IPS-NIHi7 (cell line): ENCODE data around the gene SLC11A2.

Source experiments
- DNase-seq: peaks from one replicate; pipeline ENCODE4 v3.0.0; 2012; ENCODE audit warnings: mixed read lengths; ENCODE audit errors: extremely low spot score

SLC11A2 gene

DNA sequence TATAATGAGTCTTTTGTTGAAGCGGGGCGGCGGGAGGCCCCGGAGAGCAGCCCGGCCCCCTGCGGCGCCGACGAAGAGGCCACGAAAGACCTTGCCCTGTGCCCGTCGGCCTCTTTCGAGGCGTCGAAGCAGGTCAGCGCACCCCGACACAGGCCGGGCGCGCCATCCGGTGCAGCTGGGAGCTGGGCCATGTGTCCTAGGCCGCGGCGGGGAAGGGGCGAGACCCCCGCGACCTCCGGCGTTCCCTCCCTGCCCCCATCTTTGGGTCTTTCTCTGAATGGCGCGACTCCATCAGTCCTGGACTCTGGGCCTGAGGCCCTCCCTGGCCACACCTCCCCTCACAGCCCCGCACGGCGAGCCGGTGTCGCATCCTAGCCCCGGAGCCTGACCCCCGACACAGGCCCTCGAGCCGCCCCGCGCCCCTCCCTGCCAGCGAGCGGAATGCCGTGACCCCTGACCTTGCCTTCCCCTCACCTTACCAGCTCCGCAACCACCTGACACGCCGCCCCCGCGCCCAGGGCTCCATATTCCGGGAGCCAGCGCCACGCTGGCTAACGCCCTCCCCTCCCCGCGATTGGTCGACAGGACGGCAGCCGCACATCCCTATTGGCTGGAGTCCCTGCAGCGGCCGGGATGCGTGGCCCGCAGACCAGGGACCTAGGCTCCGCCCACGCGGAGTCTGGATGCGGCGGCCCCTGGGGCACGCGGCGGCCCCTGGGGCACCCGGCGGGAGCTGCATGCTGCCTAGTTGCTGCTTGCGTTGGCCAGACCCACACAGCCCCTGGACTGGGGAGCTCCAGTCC is at the start of gene SLC11A2:
Gene SLC11A2, minus strand, starts transcription at position 549 of the 803 bp plus-strand sequence. CDS start 15,656 bp downstream, outside the sequence.
- peak; percentile 99 for DNase-seq

DNA sequence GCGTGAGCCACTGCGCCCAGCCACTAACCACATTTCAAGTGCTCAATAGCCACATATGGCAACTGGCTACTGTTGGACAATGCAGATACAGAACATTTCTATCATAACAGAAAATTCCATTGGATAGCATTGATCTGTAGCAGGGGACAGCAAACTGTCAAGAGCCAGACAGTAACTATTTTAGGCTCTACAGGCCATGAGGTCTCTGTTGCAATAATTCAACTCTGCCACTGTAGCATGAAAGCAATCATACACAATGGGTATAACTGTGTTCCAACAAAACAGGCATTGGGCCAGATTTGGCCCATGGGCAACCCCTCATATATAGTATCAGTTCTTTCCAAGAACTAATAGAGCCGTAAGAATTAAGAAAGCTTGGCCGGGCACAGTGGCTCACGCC is 49.2 kb upstream of the SLC11A2 start:
- DNase-seq, result no peak

DNA sequence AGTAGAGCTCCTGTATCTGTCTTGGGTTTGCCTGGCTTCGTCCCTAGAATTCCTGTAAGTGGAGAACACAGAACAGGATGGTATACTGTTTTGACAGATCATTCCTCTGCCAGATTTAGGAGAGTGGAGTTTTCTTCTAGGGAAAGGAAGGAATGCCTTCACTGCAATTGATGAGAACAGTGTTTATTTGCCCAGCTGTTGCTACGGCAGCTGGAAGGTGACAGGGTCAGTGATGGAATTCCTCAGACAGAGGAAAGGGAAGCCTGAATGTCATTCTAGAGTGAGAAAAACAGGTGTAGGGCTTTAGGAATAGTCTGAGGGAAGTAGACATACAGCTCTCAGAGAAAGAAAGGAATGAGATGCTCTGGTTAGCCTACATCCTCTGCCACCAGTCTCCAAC is 45.5 kb upstream of the SLC11A2 start:
- no peak for DNase-seq

DNA sequence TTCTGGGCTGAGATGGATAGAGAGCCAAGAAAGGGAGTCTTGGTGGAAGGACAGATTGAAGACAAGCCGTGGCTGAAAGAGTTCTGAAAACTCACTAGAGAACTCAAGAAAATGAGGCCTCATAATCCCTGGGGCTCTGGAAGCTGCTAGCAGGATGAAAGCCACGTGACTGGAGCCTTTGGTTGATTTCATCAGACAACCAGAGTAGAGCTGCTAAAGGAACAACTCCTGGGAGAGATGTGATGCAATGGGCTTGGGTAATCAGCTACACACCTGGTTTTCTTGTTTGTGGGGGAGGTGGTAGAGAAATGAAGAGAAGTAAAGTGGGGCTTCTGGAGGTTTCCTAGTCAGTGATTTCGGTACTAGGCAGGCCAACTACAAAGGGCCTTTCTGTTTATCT is 43.8 kb upstream of the SLC11A2 start:
- no peak for DNase-seq

DNA sequence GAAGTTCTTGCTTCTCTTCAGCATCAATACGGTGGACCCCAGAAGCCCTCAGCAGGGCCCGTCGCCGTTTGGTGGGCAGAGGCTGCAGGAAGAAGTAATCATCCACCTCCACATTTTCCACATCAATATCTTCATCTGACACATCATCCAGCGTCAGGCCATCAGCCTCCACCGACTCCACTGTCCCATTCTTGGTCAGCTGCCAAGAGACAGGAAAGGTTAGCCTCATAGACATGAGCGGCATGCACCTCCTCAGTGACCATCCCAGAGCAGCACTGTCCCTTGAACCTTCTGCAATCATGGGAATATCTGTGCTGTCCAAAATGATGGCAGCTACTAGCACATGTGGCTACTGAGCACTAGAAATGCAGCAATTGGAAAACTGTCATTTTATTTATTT is 41.6 kb upstream of the SLC11A2 start:
- no peak for DNase-seq

DNA sequence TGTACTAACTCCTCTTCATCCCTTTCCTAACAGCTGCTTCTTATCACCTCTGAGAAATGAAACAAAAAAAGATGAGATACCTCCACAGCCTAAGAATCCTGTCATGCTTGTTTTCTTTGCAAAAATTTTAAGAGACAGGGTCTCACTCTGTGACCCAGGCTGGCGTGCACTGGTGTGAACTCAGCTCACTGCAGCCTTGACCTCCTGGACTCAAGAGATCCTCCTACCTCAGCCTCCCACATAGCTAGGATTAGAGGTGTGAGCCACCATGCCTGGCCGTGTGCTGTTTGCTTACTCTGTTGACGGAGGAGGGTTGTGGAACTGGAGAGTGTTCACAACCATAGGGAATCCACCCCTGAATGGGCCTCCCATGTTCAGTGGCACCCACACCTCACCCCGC is 41.0 kb upstream of the SLC11A2 start:
- DNase-seq, result no peak

DNA sequence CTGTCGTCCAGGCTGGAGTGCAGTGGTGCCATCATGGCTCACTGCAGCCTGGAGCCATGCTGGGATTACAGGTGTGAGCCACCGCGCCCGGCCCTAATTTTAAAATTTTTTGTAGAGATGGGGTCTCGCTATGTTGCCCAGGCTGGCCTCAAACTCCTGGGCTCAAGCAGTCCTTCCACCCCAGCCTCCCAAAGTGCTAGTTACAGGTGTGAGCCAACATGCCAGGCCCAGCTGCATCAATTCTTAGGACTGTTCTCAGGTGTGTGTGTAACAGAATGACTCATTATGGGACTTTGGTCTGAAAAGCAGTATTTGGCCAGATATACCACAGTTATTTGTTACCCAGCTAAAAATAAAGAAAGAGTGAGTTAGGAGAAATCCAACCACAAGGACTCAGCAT is 39.3 kb upstream of the SLC11A2 start:
- no peak for DNase-seq

DNA sequence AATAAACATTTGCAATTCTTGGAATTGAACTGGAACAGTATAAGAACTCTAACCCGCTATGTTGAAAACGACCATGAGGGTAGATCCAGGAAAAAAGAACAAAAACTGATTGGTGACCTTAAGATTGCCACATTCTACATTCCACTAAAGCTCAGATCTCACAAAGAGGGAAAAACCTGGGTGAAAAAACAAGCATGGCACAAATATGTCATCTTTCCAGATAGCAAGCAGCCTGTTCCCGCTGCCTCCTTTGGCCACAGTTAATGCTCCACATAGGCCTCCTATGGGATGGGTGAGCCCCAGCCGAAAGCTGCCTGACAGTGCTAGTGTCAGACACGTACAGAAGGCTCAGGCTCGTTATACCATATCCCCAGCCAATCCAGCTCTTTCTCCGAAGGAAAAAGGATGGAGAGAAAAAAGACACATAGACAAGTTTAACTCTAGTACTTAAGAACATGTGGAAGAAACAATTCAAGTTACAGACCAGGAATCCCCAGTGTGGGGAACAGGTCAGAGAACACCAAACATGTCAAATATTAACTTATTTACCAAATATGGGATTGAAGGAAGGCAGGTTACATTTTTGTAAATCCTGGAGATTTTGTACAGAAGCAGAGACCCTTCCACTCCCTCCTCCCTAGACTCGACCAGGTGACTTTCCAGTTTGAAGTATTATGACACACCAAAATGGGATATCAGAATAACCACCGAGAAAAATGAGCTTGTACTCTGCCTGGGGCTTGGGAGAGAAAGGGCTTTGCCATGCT is 36.6 kb upstream of the SLC11A2 start:
- DNase-seq, result no peak

DNA sequence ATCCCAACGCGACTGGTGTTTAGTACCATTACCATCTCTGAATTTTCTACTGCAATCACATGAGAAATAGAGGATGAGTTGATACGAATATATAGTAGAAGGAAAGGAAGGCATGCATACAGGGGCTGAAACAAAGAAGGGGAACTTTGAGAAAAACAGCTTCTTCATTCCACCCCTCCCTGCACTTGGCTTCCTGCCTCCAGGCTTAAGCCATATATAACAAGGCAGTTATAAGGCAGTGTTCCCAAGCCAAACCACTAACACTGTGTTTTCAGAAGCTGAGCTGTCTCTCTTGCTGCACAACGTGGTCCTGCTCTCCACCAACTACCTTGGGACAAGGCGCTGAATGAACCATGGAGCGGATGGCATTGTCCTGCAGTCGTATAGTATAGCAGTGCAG is 32.9 kb upstream of the SLC11A2 start:
- no peak for DNase-seq

DNA sequence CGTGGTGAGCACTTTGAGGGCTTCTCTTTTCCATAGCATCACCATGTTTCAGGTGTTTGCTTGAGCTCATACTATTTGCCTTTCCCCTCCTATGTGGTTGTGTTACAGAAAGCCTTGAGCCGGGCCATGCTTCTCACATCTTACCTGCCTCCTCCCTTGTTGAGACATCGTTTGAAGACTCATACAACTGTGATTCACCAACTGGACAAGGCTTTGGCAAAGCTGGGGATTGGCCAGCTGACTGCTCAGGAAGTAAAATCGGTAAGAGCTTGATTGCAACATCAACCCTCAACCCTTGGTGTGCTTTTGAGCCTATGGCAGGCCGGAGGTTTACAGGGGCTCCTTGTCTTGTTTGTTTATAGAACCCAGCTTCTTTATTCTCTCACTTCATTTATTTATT is 30.1 kb upstream of the SLC11A2 start:
- DNase-seq, result no peak

DNA sequence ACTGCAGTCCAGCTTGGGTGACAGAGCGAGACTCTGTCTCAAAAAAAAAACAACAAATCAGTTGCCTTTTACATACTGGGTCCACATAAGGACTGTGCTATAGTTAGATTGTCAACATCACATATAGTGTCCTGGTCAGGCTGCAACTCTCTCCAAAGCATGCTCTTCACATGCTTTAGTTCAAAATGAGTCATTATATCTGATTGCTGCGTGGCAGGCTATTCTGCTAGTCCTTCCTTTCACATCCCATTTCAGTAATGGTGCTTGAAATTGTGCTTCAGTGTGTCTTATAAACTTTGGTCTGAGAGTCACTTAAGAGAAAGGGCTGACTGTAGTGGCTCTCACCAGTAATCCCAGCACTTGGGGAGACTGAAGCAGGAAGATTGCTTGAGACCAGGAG is 28.9 kb upstream of the SLC11A2 start:
- no peak for DNase-seq

DNA sequence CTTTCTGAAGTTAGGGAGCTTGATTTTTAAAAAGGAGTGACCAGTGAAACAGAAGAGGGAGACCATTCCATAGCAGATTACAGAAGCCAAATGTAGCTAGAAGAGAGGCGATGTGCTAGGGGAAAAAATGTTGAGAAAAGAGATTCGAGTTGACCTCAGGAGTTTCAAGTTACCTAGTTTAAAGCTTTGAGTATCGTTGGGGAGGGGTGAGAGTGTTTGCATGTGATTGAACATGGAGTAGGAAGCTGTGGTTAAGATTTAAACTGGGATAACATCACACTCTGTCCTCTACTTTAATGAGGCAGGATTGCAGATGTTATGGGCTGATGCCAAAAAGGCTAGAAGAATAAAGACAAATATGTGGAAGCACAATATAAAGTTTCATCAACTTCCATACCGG is 25.6 kb upstream of the SLC11A2 start:
- DNase-seq, result no peak

DNA sequence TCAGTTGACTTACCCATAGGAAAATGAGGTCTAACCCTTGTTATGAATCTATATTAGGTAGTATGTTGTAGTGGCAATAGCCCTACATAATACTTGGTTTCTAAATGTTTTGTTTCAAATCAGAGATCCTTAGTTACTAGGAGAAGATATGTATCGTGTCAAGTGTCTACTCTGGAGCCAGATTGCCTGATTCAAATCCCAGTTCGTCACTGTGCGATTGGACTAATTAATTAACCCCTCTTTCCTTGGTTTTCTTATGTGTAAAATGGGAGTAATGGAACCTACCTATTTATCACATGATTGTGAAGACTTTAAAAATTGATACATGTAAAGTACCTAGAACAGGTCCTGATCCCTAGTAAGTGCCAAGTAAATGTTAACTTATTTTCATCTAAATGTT is 23.3 kb upstream of the SLC11A2 start:
- no peak for DNase-seq

DNA sequence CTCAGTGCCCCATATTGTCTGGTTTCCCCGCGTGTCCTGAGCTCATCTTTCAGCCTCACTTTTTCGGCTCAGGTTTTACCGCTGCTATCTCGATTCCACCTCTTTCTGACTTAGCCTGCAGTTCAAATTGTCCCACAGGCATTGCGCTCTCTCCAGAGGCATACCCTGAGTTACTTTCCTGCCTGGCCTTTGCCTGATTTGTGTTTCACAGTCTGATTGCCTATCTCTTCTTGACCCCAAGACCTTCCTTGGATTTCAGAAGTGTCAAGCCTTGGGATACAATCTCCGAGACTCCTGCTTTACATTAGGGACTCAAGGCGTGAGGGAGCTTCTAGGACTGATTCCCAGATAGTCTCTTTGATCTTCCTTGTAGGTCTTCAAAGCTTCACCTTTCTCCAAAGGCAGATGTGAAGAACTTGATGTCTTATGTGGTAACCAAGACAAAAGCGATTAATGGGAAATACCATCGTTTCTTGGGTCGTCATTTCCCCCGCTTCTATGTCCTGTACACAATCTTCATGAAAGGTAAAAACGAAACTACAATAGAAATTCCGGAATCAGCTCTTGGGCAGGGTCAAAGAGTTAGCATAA is 22.6 kb upstream of the SLC11A2 start:
- no peak for DNase-seq

DNA sequence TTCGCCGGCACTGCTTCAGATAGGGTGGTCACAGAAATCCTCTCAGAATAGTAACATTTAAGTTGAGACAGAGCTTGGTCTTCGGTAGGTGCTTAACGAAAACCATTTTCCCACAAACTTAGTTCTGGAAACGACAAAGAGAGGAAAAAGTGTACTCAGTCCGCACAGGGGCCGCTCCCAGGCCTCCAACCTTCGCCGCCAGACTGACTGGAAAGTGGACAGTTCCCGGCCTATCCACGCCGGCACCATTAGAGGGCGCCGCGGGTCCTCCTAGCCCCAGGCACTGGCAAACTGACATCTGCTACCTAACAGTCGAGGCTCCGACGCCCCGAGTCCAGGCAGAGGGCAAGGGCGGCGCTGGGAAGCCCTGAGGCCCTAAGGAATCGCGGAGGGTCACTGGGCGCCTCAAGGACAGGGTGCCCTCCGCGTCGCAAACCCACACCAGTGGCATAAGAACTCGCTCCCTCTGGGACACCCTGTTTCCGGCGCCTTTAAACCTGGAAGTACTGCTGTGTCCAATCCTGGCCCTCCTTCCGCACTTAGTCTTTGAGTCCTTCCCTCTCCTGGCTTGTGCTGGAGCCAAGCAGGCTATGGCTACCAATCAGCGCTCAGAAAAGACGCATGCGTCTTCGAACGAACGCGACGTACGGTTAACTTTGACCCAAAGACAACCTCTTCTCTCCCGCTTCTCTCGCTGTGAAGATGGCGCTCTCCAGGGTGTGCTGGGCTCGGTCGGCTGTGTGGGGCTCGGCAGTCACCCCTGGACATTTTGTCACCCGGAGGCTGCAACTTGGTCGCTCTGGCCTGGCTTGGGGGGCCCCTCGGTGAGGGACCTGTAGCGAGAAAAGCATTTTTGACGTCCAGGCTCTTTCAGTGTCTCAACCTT is 21.7 kb upstream of the SLC11A2 start, which contains the start of gene LETMD1:
Gene LETMD1, plus strand, starts transcription at position 673 of the 886 bp plus-strand sequence. Its CDS starts 30 bp downstream, at position 703.
- DNase-seq, result peak; percentile 95

DNA sequence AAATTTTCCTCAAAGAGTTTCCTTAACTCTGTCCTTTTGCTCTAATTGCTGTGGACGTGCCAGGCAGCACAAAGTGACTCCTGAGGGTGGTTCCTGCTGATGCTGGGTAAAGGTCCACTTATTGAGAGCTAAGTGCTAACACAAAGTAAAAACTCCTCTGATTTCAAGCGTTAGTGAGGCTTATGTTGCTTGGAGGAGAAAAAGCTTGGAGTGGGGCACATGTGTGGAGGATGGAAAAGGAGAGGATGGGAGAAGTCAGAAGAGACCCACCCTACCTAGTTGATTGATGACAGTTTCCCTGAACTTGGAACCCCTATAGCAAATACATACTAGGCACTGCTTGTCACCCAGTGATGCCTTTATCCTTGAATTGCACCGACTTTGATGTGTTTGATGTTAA is 10.1 kb upstream of the SLC11A2 start:
- DNase-seq, result no peak

DNA sequence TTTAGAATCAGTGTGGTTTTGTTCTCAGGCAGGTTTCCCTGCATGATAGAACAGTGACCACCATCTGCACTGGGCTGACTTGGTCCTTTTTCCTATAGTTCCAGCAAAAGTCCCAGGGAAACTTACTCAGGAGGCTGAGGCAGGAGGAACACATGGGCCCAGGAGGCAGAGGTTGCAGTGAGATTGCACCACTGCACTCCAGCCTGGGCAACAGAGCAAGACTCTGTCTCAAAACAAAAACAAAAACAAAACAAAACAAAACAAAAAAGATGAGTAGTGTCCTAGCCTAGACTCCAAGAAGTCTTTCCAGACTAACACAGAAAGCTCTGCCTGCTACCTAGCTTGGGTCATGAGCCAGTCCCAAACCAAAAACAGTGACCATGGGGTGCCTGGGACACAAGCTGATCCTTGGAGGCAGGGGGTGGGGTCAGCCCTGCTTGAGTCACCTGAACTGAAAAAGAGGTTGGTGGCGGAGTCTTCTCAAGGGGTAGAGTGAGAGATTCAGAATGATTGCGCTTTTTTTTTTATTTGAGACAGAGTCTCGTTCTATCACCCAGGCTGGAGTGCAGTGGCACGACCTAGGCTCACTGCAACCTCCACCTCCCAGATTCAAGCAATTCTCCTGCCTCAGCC is 7.4 kb upstream of the SLC11A2 start:
- DNase-seq, result no peak

DNA sequence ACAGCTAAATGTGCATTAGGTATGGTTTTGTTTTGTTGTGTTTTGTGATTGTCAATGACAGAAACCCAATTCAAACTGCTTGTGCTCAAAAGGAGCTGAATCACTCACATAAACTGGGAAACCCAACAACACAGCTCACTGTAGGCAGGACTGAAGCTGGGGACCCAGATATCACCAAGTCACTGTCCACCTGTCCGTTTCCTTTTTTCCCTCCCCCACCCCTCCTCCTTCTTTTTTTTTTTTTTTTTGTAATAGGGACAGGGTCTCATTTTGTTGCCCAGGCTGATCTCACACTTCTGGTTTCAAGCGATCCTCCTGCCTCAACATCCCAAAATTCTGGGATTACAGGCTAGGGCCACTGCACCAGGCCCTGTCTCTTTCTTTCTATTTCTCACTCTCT is 6.9 kb upstream of the SLC11A2 start:
- DNase-seq, result no peak

DNA sequence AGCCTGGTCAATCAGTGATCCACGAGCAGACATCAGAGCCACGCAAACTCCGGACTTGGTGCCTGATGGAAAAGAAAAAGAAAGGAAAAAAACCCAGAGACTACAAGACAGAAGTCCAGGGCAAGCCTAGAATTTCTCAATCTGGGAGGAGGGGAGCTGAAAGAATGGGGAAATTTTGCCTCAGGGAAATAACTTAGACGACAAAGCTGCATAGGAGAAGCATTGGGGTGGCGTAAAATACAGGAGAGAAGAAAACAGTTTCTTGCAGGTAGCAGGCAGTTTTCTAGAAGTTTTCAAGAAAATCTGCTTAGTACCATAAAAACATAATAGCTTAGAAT is 2.6 kb upstream of the SLC11A2 start:
- no peak for DNase-seq

DNA sequence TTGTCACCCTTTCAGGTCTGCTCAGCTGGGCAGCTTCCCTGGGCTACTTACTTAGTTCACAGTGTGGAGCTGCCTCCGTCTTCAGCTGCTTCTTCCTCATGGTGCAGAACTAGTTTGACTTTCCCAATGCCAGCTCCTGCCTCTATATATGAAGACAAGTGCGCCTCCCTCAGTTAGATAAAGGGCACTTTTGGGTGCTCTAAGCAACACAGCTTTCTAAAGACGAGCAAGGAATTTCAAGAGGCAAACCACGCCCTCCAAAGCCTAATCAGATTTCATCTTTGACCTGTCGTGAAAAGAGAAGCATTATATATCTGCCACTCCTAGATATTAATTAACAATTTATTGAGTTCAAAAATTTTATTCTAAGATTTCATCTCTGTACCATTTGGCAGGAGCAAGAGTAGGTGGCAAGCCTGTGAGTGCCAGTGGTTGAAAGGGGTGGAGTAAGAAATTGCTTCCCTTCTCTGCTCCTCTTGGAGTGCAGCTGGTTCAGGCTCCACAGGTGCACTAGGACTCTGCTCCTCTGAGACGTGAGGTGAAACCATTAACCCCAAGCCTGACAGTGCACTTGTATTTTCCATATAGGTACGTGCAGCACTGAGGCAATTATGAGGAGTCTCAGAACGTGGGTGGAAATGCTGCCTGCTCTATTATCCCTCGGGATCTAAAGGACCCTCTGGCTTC is 2.1 kb upstream of the SLC11A2 start:
- peak; percentile 46 for DNase-seq

DNA sequence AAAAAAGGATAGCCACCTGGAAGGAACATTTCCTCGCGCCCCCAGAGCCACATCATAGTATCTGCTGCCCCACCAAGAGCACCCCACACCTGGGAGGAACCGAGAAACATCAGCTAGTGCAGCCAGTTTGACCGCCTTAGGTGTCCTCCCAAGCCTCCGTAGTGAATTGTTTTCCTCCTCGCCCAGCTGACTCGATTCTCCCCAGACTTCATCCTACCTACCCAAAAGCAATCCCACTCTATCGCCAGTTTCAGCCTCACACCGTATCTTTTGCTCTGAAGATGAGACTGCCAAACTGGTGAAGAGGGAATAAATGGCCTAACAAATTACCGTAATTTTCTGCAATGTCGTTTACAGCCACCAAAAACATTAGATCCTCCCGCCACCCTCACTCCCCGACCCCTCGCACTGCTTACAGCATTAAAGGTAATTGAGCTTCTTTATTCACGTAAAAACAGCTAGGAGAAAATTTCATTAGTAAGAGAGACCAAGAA is 1.2 kb upstream of the SLC11A2 start:
- no peak for DNase-seq
